Thyroid gland (tissue), 4 donors: Measurements from ENCODE around the gene SPTB.

Source experiments
- CTCF ChIP-seq, 6 experiments: fragments of 200-600 bp in 3 of 6; fragments of 450-650 bp in 3 of 6; sonication (generic) in 3 of 6; IDR thresholded peaks; one replicate each; pipeline ENCODE4 v1.5.1; 2016 to 2019; ENCODE audit warnings: antibody characterized with exemption in 6 of 6, mild to moderate bottlenecking in 2 of 6, inconsistent platforms in 1 of 6, moderate library complexity in 1 of 6
- POLR2A ChIP-seq, 2 donors: fragments of 450-650 bp; IDR thresholded peaks; one replicate each; pipeline ENCODE4 v1.6.1; 2017; ENCODE audit warnings: antibody characterized with exemption in 2 of 2, mild to moderate bottlenecking in 2 of 2, moderate library complexity in 1 of 2

- peak in 5 of 6 experiments; percentile 22 to 60 (median 42) for TF ChIP-seq CTCF (IDR thresholded peaks at IDR 0.05)
- TF ChIP-seq POLR2A (IDR thresholded peaks at IDR 0.05) = no peak
Measured at GRCh38 chr14:64760146-64760755, 119.5 kb downstream of the SPTB start.
